K562 treated with DMSO at 1 percent for 48 hours (cell line): ENCODE measurements around the gene DEFB127. TPM values are rescaled to one million over a fixed set of nuclear protein-coding genes. Genes with fewer than 3 reads are reported as not detected.

Source experiments
- total RNA-seq: library from RNA; unstranded; fragments of 300-600 nt; gene quantifications from 2 replicates; pipeline ENCODE4 v1.2.3, GENCODE V29; 2022; ENCODE audit warnings: low replicate concordance; ENCODE audit errors: extremely low read depth

Gene DEFB127, protein sequence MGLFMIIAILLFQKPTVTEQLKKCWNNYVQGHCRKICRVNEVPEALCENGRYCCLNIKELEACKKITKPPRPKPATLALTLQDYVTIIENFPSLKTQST
- total RNA-seq = not detected in 2 replicates

DNA sequence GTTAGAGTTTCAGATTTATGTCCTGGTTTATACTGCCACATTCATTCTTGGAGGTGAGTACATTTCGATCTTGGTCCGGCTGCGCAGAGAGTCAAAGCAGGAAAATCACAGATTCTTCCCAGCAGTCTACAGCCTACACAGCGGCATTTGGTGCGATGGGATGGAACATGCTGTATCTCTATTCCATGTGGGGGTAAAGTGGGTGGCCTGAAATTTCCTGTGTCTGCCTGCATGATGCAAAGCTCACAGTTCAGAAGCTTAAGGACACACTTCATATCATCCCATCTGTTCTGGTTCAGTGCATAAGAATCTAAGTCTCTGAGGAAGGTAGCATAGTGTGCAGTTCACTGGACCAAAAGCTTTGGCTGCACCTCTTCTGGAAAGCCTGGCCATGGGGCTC lies at the start of gene DEFB127:
DEFB127 (plus strand) TSS at position 301 of the 400 bp plus-strand sequence; CDS start at position 392, 91 bp downstream.

DNA sequence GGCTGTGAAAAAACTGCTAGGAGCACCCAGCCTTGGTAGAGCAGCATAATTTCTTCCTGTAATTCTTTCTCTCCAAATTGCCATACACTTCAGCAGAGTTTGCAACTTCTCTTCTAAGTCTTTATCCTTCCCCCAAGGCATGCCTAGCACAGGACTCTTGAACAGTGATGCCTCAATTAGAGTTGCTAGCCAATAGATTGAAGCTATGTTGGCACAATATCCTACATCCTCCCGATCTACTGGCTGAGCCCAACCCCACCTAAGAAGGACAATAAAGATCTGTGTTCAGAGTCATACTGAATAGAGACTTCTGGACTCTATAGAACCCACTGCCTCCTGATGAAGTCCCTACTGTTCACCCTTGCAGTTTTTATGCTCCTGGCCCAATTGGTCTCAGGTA lies 15.0 kb upstream of the DEFB127 start, which contains the start of gene DEFB126:
DEFB126 (plus strand) TSS at position 301 of the 400 bp plus-strand sequence; CDS start at position 340, 39 bp downstream.

DNA sequence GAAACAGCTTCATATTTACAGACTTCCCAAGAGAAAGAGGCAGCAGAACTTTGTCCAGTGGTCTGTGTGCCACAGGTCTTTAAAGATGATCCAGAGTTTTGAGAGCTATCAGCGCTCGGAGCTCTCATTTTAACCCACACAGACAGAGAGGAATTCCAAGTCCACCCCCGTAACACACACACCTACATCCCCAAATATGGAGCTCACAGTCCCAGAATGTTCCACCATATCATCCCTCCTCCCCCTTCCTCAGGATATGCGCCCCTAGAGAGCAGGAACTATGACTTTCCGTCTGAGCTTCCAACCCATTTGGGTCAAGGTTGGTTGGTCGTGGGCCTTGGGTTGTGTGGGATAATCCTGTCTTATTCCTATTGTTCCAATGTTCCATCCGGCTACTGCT lies 32.4 kb downstream of the DEFB127 start, which contains the start of gene DEFB128:
DEFB128 (minus strand) TSS at position 101 of the 400 bp plus-strand sequence; CDS start at position 13, 88 bp downstream.

Other genes starting within 250 kb of the DEFB127 start
- gene DEFB125, start 69.8 kb upstream of the DEFB127 start, total RNA-seq = not detected in 2 replicates
- gene DEFB126, start 14.9 kb upstream of the DEFB127 start, total RNA-seq = not detected in 2 replicates
- not detected in 2 replicates for gene DEFB128, start 32.3 kb downstream of the DEFB127 start, total RNA-seq
- gene DEFB129, start 69.8 kb downstream of the DEFB127 start, total RNA-seq = not detected in 2 replicates
- gene DEFB132, start 100.3 kb downstream of the DEFB127 start, total RNA-seq = not detected in 2 replicates
- gene C20orf96, start 133.3 kb downstream of the DEFB127 start, total RNA-seq = not detected in 2 replicates
- gene ZCCHC3, start 140.1 kb downstream of the DEFB127 start, total RNA-seq = not detected in 2 replicates
- gene SOX12, start 168.1 kb downstream of the DEFB127 start, total RNA-seq = not detected in 2 replicates
- not detected in 2 replicates for gene NRSN2, start 189.7 kb downstream of the DEFB127 start, total RNA-seq
- 154 TPM in 1 of 2 replicates, not detected in the other for gene TRIB3, start 223.3 kb downstream of the DEFB127 start, total RNA-seq